WTC11 (cell line): ENCODE data around the gene SMOC2. TPM values are rescaled to one million over a fixed set of nuclear protein-coding genes. Genes with fewer than 3 reads are reported as not detected.

Source experiments
- ATAC-seq: fragments of 200-7000 bp; cut with Tn5 transposase; 2 replicates; pipeline ENCODE4 v1.10.0; 2021; ENCODE audit warnings: mild to moderate bottlenecking, moderate library complexity
- CTCF ChIA-PET: fragments of 300-600 bp; sonication (Branson Sonifier 250); formaldehyde crosslinking; loops from one replicate; lab custom pipeline; 2021; ENCODE audit warnings: antibody characterized with exemption; lab: Charles Lee
- POLR2A ChIA-PET: fragments of 350-600 bp; sonication (Branson Sonifier 250); formaldehyde crosslinking; loops from one replicate; lab custom pipeline; 2021; ENCODE audit warnings: antibody characterized with exemption; lab: Charles Lee
- DNase-seq: peaks from one replicate; pipeline ENCODE4 v3.0.0; 2021; ENCODE audit warnings: low spot score
- H3K27ac Mint-ChIP-seq: 2 replicates; pipeline ENCODE4 v1.8.0; 2021; ENCODE audit warnings: mixed read lengths
- H3K27me3 Mint-ChIP-seq: 2 replicates; pipeline ENCODE4 v1.8.0; 2021; ENCODE audit warnings: low read depth, mild to moderate bottlenecking, moderate library complexity, mixed read lengths
- H3K36me3 Mint-ChIP-seq: 2 replicates; pipeline ENCODE4 v1.8.0; 2021; ENCODE audit warnings: mixed read lengths
- H3K4me1 Mint-ChIP-seq: 2 replicates; pipeline ENCODE4 v1.8.0; 2022; ENCODE audit warnings: mixed read lengths
- H3K4me3 Mint-ChIP-seq: 2 replicates; pipeline ENCODE4 v1.8.0; 2021; ENCODE audit warnings: mild to moderate bottlenecking, moderate library complexity, mixed read lengths
- H3K9me3 Mint-ChIP-seq: 2 replicates; pipeline ENCODE4 v1.8.0; 2021; ENCODE audit warnings: mixed read lengths
- CREB1 ChIP-seq: sonication (generic); formaldehyde crosslinking; IDR thresholded peaks from 2 replicates; pipeline ENCODE4 v1.8.0; 2023; ENCODE audit warnings: mild to moderate bottlenecking, missing genetic modification reagents
- CREM ChIP-seq: sonication (generic); formaldehyde crosslinking; IDR thresholded peaks from 2 replicates; pipeline ENCODE4 v1.8.1; 2022; ENCODE audit warnings: mild to moderate bottlenecking, missing genetic modification reagents, moderate library complexity
- IRF2 ChIP-seq: sonication (generic); formaldehyde crosslinking; IDR thresholded peaks from 2 replicates; pipeline ENCODE4 v1.8.0; 2022; ENCODE audit warnings: low read depth, missing genetic modification reagents, borderline replicate concordance
- MXD4 ChIP-seq: fragments of 250-450 bp; sonication (Bioruptor Pico); IDR thresholded peaks from 2 replicates; pipeline ENCODE4 v1.8.0; 2021; ENCODE audit warnings: mild to moderate bottlenecking, moderate library complexity, borderline replicate concordance
- NFE2L1 ChIP-seq: sonication (generic); formaldehyde crosslinking; IDR thresholded peaks from 2 replicates; pipeline ENCODE4 v1.8.1; 2023; ENCODE audit warnings: missing genetic modification reagents
- NR1H2 ChIP-seq: sonication (generic); formaldehyde crosslinking; IDR thresholded peaks from 2 replicates; pipeline ENCODE4 v1.9.0; 2021; ENCODE audit warnings: mild to moderate bottlenecking, moderate library complexity, missing genetic modification reagents
- RELA ChIP-seq: sonication (generic); formaldehyde crosslinking; IDR thresholded peaks from 2 replicates; pipeline ENCODE4 v1.8.1; 2022; ENCODE audit warnings: missing genetic modification reagents, mild to moderate bottlenecking, borderline replicate concordance
- SP1 ChIP-seq: sonication (generic); formaldehyde crosslinking; conservative IDR thresholded peaks from 2 replicates; pipeline ENCODE4 v1.8.1; 2022; ENCODE audit warnings: missing genetic modification reagents
- TCF7 ChIP-seq: sonication (generic); formaldehyde crosslinking; IDR thresholded peaks from 2 replicates; pipeline ENCODE4 v1.8.0; 2022; ENCODE audit warnings: mild to moderate bottlenecking, low read depth, missing genetic modification reagents, moderate library complexity
- ZBTB21 ChIP-seq: sonication (generic); formaldehyde crosslinking; IDR thresholded peaks from 2 replicates; pipeline ENCODE4 v1.8.1; 2023; ENCODE audit warnings: mild to moderate bottlenecking, missing genetic modification reagents, borderline replicate concordance
- ZNF232 ChIP-seq: sonication (generic); formaldehyde crosslinking; IDR thresholded peaks from 2 replicates; pipeline ENCODE4 v1.8.0; 2022; ENCODE audit warnings: mild to moderate bottlenecking, missing genetic modification reagents
- ZNF317 ChIP-seq: sonication (generic); formaldehyde crosslinking; IDR thresholded peaks from 2 replicates; pipeline ENCODE4 v1.8.1; 2023; ENCODE audit warnings: low read depth, mild to moderate bottlenecking, moderate library complexity, missing genetic modification reagents, borderline replicate concordance
- ZNF423 ChIP-seq: fragments of 250-450 bp; sonication (Bioruptor Pico); IDR thresholded peaks from 2 replicates; pipeline ENCODE4 v2.1.2; 2022; ENCODE audit warnings: mild to moderate bottlenecking, moderate library complexity
- total RNA-seq: library from RNA; stranded (reverse); gene quantifications from 3 replicates; pipeline ENCODE4 v1.2.3, GENCODE V29; 2021
- TF ChIP-seq, protein P1 (sequence below): sonication (generic); formaldehyde crosslinking; IDR thresholded peaks from 2 replicates; pipeline ENCODE4 v1.8.0; 2022; ENCODE audit warnings: mild to moderate bottlenecking, missing genetic modification reagents
- TF ChIP-seq, protein P2 (sequence below): sonication (generic); formaldehyde crosslinking; IDR thresholded peaks from 2 replicates; pipeline ENCODE4 v1.8.0; 2022; ENCODE audit warnings: missing genetic modification reagents
- TF ChIP-seq, protein P3 (sequence below): fragments of 250-450 bp; sonication (Bioruptor Pico); IDR thresholded peaks from 2 replicates; pipeline ENCODE4 v1.9.0; 2021; ENCODE audit warnings: mild to moderate bottlenecking
- TF ChIP-seq, protein P4 (sequence below): sonication (generic); formaldehyde crosslinking; IDR thresholded peaks from 2 replicates; pipeline ENCODE4 v1.8.1; 2023; ENCODE audit warnings: mild to moderate bottlenecking, missing genetic modification reagents
- TF ChIP-seq, protein P5 (sequence below): sonication (generic); formaldehyde crosslinking; IDR thresholded peaks from 2 replicates; pipeline ENCODE4 v1.8.1; 2022; ENCODE audit warnings: missing genetic modification reagents, borderline replicate concordance

Gene SMOC2
- total RNA-seq, 1 experiment from 2014 or later: 3.9 TPM

DNA sequence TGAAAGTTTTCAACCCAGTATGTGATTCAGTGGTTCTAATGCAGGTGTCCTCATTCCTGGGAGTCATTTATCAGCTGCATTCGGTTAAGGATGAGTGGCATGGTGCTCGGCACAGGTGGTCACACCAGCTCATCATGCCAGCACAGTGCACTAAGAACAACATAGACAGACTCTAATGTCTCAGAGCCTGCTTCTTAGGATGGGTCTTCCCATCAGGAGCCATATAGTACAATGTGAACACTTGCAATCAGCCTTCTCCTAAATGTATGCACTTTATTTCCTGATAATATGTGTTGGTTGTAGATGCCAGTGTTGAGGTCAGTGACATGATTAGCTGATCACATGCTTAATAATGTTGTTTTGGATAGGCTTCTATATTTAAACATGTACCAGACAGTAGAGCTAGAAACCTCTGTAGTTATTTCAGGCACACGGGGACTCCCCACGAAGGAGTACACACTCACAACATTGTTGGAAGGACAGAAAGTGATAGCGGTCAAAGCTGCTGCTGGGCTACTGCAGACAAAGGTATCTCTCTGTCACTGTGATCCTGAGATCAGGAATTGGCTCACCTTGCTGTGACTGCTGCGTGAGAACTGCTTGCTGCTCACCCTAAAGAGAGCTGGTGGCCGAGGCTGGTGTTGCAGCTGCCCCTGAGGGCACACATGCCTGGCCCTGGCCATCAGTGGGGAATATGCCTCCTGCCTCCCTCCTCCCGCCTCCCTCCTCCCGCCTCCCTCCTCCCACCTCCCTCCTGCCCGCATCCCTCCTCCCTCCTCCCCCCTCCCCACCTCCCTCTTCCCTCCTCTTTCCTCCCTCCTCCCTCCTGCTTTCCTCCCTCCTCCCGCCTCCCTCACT, 195.4 kb downstream of the SMOC2 start (continued):
- TF ChIP-seq NR1H2 (CRISPR knock-in tag): no peak
- TF ChIP-seq, protein P1, sequence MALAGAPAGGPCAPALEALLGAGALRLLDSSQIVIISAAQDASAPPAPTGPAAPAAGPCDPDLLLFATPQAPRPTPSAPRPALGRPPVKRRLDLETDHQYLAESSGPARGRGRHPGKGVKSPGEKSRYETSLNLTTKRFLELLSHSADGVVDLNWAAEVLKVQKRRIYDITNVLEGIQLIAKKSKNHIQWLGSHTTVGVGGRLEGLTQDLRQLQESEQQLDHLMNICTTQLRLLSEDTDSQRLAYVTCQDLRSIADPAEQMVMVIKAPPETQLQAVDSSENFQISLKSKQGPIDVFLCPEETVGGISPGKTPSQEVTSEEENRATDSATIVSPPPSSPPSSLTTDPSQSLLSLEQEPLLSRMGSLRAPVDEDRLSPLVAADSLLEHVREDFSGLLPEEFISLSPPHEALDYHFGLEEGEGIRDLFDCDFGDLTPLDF (CRISPR knock-in tag): no peak
- no peak for TF ChIP-seq CREM
- no peak for TF ChIP-seq NFE2L1 (CRISPR knock-in tag)
- TF ChIP-seq, protein P2, sequence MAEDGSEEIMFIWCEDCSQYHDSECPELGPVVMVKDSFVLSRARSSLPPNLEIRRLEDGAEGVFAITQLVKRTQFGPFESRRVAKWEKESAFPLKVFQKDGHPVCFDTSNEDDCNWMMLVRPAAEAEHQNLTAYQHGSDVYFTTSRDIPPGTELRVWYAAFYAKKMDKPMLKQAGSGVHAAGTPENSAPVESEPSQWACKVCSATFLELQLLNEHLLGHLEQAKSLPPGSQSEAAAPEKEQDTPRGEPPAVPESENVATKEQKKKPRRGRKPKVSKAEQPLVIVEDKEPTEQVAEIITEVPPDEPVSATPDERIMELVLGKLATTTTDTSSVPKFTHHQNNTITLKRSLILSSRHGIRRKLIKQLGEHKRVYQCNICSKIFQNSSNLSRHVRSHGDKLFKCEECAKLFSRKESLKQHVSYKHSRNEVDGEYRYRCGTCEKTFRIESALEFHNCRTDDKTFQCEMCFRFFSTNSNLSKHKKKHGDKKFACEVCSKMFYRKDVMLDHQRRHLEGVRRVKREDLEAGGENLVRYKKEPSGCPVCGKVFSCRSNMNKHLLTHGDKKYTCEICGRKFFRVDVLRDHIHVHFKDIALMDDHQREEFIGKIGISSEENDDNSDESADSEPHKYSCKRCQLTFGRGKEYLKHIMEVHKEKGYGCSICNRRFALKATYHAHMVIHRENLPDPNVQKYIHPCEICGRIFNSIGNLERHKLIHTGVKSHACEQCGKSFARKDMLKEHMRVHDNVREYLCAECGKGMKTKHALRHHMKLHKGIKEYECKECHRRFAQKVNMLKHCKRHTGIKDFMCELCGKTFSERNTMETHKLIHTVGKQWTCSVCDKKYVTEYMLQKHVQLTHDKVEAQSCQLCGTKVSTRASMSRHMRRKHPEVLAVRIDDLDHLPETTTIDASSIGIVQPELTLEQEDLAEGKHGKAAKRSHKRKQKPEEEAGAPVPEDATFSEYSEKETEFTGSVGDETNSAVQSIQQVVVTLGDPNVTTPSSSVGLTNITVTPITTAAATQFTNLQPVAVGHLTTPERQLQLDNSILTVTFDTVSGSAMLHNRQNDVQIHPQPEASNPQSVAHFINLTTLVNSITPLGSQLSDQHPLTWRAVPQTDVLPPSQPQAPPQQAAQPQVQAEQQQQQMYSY (CRISPR knock-in tag): no peak
- TF ChIP-seq, protein P3, sequence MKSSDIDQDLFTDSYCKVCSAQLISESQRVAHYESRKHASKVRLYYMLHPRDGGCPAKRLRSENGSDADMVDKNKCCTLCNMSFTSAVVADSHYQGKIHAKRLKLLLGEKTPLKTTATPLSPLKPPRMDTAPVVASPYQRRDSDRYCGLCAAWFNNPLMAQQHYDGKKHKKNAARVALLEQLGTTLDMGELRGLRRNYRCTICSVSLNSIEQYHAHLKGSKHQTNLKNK (CRISPR knock-in tag): no peak
- TF ChIP-seq, protein P4, sequence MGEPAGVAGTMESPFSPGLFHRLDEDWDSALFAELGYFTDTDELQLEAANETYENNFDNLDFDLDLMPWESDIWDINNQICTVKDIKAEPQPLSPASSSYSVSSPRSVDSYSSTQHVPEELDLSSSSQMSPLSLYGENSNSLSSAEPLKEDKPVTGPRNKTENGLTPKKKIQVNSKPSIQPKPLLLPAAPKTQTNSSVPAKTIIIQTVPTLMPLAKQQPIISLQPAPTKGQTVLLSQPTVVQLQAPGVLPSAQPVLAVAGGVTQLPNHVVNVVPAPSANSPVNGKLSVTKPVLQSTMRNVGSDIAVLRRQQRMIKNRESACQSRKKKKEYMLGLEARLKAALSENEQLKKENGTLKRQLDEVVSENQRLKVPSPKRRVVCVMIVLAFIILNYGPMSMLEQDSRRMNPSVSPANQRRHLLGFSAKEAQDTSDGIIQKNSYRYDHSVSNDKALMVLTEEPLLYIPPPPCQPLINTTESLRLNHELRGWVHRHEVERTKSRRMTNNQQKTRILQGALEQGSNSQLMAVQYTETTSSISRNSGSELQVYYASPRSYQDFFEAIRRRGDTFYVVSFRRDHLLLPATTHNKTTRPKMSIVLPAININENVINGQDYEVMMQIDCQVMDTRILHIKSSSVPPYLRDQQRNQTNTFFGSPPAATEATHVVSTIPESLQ: no peak
- TF ChIP-seq TCF7 (CRISPR knock-in tag): no peak

DNA sequence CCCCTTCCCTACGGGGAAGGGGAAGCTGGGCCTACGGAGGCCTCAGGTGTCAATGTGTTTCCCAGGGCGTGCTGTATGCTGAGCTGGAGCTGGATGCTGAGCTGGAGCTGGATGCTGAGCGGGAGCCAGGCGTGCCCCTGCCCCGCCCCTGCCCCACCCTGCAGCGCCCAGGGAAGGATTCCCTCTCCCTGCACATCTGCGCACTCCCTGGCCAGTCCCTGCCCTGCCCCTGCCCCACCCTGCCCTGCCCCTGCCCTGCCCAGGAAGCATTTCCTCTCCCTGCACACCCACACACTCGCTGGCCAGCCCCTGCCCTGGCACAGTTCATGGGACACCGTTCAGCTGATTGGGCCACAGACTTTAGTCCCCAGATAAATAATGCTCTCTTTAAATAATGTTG, 196.8 kb downstream of the SMOC2 start:
- H3K9me3 Mint-ChIP-seq: peaks cover 15% of the 10 kb centered on the region
- peaks cover 13% of the 10 kb centered on the region for H3K36me3 Mint-ChIP-seq
- DNase-seq (no peak), ATAC-seq (no peak)
- ChIA-PET POLR2A (no interaction called here), CTCF (no interaction called here)
- H3K4me3 Mint-ChIP-seq: no peak overlapping the region
- peaks cover 38% of the 10 kb centered on the region for H3K4me1 Mint-ChIP-seq
- TF ChIP-seq CREB1 (CRISPR knock-in tag) (no peak), SP1 (CRISPR knock-in tag) (no peak), ZNF232 (CRISPR knock-in tag) (no peak), ZBTB21 (CRISPR knock-in tag) (no peak), ZNF423 (no peak), IRF2 (CRISPR knock-in tag) (no peak), ZNF317 (no peak), MXD4 (CRISPR knock-in tag) (no peak), RELA (CRISPR knock-in tag) (no peak)
- TF ChIP-seq, protein P5, sequence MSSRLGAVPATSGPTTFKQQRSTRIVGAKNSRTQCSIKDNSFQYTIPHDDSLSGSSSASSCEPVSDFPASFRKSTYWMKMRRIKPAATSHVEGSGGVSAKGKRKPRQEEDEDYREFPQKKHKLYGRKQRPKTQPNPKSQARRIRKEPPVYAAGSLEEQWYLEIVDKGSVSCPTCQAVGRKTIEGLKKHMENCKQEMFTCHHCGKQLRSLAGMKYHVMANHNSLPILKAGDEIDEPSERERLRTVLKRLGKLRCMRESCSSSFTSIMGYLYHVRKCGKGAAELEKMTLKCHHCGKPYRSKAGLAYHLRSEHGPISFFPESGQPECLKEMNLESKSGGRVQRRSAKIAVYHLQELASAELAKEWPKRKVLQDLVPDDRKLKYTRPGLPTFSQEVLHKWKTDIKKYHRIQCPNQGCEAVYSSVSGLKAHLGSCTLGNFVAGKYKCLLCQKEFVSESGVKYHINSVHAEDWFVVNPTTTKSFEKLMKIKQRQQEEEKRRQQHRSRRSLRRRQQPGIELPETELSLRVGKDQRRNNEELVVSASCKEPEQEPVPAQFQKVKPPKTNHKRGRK: no peak
- no peak overlapping the region for H3K27ac Mint-ChIP-seq
- peaks cover 2% of the 10 kb centered on the region; the same call in 1 of the 2 replicates for H3K27me3 Mint-ChIP-seq
